IMR-90 (cell line): ENCODE results near the gene C12orf50.
A peak's percentile ranks its signal among the peaks of the same experiment; 100 is the strongest.

Experiments
- CTCF ChIP-seq: conservative IDR thresholded peaks from 2 replicates; pipeline ENCODE4 v1.5.1; 2012; ENCODE audit warnings: mild to moderate bottlenecking, low read depth, low read length, improper control_type of control experiment
- FOS ChIP-seq: fragments of 150-350 bp; IDR thresholded peaks from 2 replicates; pipeline ENCODE4 v1.6.1; 2016; ENCODE audit warnings: low read depth, low read length
- NFE2L2 ChIP-seq: fragments of 150-350 bp; IDR thresholded peaks from 2 replicates; pipeline ENCODE4 v1.6.1; 2016; ENCODE audit warnings: low read depth, mild to moderate bottlenecking, low read length
- RAD21 ChIP-seq: IDR thresholded peaks from 2 replicates; pipeline ENCODE4 v1.6.1; 2012; ENCODE audit warnings: low read length, improper control_type of control experiment

GRCh38 chr12:87995581-87996178 lies 33.5 kb downstream of the C12orf50 start:
- TF ChIP-seq CTCF, result peak; percentile 87
- TF ChIP-seq NFE2L2, result no peak
- TF ChIP-seq FOS, result no peak
- peak; percentile 92 for TF ChIP-seq RAD21
